ENCODE results near the gene MPPED1.

MPPED1 gene

DNA sequence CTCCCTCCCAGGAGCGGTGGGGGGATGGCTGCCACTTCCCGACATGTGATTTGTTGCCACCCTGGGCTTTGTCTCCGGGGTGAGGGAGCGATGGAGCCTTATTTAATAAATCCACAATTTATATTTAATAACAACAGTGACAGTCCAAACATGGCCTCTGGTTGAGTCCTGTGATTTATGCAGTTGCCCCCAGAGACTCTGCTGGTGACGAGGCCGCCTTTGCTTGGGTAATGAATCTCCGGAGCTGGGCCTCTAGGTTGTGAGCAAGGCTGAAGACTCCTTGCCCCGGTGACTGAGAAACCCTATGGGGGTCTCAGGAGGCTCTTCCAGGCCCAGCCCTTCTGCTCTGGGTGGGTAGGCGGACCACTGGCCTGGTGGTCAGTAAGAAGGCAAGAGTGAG is 16.7 kb downstream of the MPPED1 start:
- no peak for DNase-seq (ENCODE audit: low read depth in 3 of 3, low spot score in 1 of 3)

GRCh38 chr22:43429426-43429825 is 17.6 kb downstream of the MPPED1 start:
- DNase-seq (ENCODE audit: low read depth in 3 of 3, low spot score in 1 of 3) = no peak

GRCh38 chr22:43431808-43432554 is 20.2 kb downstream of the MPPED1 start:
- DNase-seq (ENCODE audit: low read depth in 3 of 3, low spot score in 1 of 3) = no peak

DNA sequence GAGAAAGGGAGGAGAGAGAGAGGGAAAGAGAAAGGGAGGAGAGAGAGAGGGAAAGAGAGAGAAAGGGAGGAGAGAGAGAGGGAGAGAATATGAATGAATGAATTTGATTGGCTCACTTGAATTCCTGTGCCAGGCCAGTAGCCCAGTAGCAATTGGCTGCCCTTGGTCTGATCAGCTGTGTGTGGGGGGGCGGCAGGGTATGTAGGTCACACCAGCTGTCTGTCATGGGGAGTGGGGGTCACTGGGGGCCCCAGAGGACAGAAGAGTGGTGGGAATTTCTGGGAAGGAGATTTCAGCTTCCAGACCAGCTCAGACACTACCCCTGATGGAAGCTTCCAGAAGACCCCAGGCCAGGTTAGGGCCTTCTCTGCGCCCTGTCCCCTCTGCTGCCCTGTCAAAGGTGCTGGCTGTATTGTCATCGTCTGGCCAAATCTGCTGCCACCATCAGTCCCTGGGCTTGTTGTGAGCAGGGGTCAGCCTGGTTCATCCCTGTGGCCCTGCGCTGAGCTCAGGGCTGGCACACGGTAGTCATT is 21.1 kb downstream of the MPPED1 start:
- no peak for DNase-seq (ENCODE audit: low read depth in 3 of 3, low spot score in 1 of 3)

- no peak for DNase-seq (ENCODE audit: low read depth in 3 of 3, low spot score in 1 of 3)
These were observed 21.8 kb downstream of the MPPED1 start for GRCh38 chr22:43433451-43434274.

- DNase-seq (ENCODE audit: low read depth in 3 of 3, low spot score in 1 of 3) = no peak
These were observed 22.6 kb downstream of the MPPED1 start for GRCh38 chr22:43434275-43434927.

DNA sequence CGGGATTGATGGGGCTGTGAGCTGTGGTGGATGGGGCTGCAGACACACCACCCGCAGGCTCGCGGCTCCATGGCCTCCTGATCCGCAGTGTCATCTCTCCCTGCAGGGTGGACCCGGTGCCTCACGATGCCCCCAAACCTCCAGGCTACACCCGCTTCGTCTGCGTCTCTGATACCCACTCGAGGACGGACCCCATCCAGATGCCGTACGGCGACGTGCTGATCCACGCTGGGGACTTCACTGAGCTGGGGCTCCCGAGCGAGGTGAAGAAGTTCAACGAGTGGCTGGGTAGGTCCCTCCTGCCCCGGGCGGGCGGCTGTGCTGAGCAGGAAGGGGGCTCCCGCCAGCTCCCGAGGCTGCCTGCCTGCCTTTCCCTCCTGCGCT is 23.1 kb downstream of the MPPED1 start:
- DNase-seq (ENCODE audit: low read depth in 3 of 3, low spot score in 1 of 3) = no peak

GRCh38 chr22:43435851-43436811 is 24.3 kb downstream of the MPPED1 start:
- DNase-seq (ENCODE audit: low read depth in 3 of 3, low spot score in 1 of 3) = no peak

- DNase-seq (ENCODE audit: low read depth in 3 of 3, low spot score in 1 of 3) = no peak
These were observed 25.1 kb downstream of the MPPED1 start for GRCh38 chr22:43436868-43437267.

- DNase-seq (ENCODE audit: low read depth in 3 of 3, low spot score in 1 of 3) = no peak
These were observed 26.2 kb downstream of the MPPED1 start for GRCh38 chr22:43437871-43438475.

GRCh38 chr22:43438666-43439347 is 27.0 kb downstream of the MPPED1 start:
- DNase-seq (ENCODE audit: low read depth in 3 of 3, low spot score in 1 of 3) = no peak

GRCh38 chr22:43439368-43440103 is 27.7 kb downstream of the MPPED1 start:
- no peak for DNase-seq (ENCODE audit: low read depth in 3 of 3, low spot score in 1 of 3)

- DNase-seq (ENCODE audit: low read depth in 3 of 3, low spot score in 1 of 3) = no peak
These were observed 28.2 kb downstream of the MPPED1 start for GRCh38 chr22:43440104-43440387.

GRCh38 chr22:43440556-43440955 is 28.7 kb downstream of the MPPED1 start:
- no peak for DNase-seq (ENCODE audit: low read depth in 3 of 3, low spot score in 1 of 3)

DNA sequence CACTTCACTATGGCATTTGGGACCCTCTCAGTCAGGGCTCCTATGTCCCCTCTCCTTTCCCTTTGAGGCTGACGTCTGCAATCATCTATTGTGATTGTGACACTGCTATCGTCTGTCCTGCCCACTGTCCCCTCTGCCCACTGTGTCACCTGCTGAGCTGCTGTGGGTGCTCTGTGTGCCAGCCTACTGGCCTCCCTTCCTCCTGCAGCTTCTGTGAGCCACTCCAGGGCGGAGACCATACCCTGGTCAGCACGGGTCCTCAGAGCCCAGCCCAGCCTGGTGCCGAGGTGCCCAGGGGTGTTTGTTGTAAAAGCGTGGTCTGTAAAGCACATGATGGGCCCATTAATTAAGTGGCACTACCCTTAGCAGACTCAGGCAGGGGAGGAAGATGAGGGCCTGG is 29.4 kb downstream of the MPPED1 start:
- no peak for DNase-seq (ENCODE audit: low read depth in 3 of 3, low spot score in 1 of 3)

- no peak for DNase-seq (ENCODE audit: low read depth in 3 of 3, low spot score in 1 of 3)
These were observed 29.9 kb downstream of the MPPED1 start for GRCh38 chr22:43441751-43442150.

DNA sequence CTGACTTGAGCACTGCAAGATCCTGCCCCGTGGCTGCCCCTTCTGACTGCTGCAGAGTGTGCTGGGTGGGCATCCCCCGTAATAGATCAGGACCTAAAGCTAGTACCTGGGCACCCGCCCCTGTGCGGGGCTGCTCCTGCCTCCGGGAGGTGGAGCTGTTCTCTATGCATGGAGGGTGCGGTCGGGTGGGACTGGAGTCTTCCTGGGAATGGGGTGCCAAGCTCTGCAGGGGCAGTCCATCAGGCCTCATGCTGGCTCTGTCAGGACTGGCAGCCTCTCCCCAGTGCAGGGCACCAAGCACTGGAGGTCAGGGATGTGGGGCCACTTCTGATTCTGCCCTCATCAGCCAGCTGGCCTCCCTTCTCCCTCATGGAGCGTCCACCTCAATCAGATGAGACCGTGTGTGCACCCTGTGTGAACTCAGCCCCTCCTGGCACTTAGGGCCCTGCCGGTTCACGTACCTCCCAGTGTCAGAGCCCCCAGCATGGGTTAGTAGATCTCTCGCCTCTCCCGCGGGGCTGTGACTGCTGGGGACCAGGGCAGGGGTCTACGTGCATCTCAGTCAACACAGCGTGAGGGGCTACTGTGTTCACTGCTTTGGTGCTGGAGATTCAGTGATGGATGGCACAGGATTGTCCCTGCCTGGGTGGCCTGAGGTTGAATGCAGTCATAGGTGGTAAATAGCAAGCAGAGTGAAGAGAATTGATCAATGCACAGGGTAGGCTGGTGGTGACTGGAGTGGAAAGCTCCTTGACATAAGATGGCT is 30.8 kb downstream of the MPPED1 start:
- no peak for DNase-seq (ENCODE audit: low read depth in 3 of 3, low spot score in 1 of 3)

- DNase-seq (ENCODE audit: low read depth in 3 of 3, low spot score in 1 of 3) = no peak
These were observed 31.3 kb downstream of the MPPED1 start for GRCh38 chr22:43443152-43443471.

All from stimulated activated CD4-positive, alpha-beta T cell treated with anti-CD3 and anti-CD28 coated beads, TNF-alpha, amount 100 ng/mL, for 1 hour (primary cell).